ENCODE data around the gene ASL. TPM values are rescaled to one million over a fixed set of nuclear protein-coding genes. Genes with fewer than 3 reads are reported as not detected.
"Not testable (repeated sequence)": the region's sequence is repeated elsewhere in the genome, so short reads cannot be mapped to it uniquely, and the experiment has no call there.

Gene ASL
- total and polyA plus RNA-seq, 8 donors: 24.4 to 50.6 (median 27.3) TPM

DNA sequence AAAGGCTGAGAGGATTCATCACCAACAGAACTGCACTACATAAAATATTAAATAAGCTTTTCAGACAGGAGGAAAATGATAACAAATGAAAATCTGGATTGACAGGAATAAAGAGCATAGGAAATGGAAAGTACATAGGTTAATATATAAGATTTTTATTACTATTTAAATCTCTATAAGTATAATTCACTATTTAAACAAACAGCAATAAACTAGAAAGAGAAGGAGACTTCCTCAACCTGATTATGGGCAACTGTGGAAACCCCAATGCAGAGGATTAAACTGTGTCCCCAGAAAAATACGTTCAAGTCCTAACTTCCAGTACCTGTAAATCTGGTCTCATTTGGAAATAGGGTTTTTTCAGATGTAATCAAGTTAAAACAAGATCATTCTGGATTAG is 14.8 kb upstream of the ASL start:
- TF ChIP-seq, protein P1, sequence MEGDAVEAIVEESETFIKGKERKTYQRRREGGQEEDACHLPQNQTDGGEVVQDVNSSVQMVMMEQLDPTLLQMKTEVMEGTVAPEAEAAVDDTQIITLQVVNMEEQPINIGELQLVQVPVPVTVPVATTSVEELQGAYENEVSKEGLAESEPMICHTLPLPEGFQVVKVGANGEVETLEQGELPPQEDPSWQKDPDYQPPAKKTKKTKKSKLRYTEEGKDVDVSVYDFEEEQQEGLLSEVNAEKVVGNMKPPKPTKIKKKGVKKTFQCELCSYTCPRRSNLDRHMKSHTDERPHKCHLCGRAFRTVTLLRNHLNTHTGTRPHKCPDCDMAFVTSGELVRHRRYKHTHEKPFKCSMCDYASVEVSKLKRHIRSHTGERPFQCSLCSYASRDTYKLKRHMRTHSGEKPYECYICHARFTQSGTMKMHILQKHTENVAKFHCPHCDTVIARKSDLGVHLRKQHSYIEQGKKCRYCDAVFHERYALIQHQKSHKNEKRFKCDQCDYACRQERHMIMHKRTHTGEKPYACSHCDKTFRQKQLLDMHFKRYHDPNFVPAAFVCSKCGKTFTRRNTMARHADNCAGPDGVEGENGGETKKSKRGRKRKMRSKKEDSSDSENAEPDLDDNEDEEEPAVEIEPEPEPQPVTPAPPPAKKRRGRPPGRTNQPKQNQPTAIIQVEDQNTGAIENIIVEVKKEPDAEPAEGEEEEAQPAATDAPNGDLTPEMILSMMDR (IDR thresholded peaks at IDR 0.05): no peak
- no peaks in the 10 kb centered on the region for H3K36me3 ChIP-seq
- ATAC-seq: no peak
- no peaks in the 10 kb centered on the region for H3K27me3 ChIP-seq
- intact Hi-C loops (cut with DNase I): no loop called here
- no peaks in the 10 kb centered on the region for H3K4me1 ChIP-seq
- H3K27ac ChIP-seq: no peak overlapping the region
- no peaks in the 10 kb centered on the region for H3K9me3 ChIP-seq
- DNase-seq: no peak
- no peak overlapping the region for H3K4me3 ChIP-seq

DNA sequence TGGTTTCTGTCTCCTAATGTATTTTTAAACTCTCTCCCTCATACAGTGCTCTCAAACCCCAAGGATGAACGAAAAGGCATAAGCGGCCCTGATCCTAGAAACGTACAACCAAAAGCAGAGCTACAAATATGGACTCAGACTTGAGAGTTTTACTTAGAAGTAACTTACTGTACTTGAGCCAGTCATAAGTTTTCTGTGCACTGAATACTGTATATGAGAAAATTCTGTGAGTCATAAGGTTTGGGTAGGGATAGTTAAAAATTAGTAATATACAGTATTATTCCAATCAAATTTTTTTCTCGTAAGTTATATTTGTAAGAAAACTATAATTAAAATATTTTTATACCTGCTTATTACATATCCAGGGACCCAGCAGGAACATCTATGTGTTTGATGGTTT is 5.9 kb upstream of the ASL start:
- Histone ChIP-seq H3K4me3 (no peak overlapping the region), H3K27ac (no peak overlapping the region), H3K9me3 (no peaks in the 10 kb centered on the region), H3K27me3 (no peaks in the 10 kb centered on the region), H3K36me3 (no peaks in the 10 kb centered on the region), H3K4me1 (no peaks in the 10 kb centered on the region)
- TF ChIP-seq, protein P1 (IDR thresholded peaks at IDR 0.05): no peak
- ATAC-seq: no peak
- intact Hi-C loops (cut with DNase I): no loop called here
- DNase-seq: no peak

DNA sequence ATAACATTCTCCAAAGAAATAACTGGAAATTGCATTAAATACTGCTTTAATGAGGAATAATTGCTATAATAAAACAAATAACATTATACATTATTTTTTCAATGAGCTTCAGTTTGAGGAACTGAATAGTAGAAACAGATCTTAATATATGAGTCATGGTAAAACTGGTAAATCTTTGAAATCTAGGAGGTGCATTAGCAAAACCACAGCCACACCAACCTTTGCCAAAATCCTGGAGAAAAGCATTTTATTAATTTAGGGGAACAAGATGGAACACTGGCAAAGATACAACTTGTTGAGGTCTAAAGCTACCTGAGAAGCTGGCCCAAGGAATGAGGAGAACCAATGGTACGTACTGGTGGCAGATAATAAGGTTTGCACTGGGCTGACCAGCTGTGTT is 5.4 kb upstream of the ASL start:
- no peaks in the 10 kb centered on the region for H3K36me3 ChIP-seq
- no peak for ATAC-seq
- TF ChIP-seq, protein P1 (IDR thresholded peaks at IDR 0.05): no peak
- no peaks in the 10 kb centered on the region for H3K9me3 ChIP-seq
- no peaks in the 10 kb centered on the region for H3K27me3 ChIP-seq
- peaks cover 0 to 4% of the 10 kb centered on the region in 2 donors for H3K4me1 ChIP-seq
- H3K4me3 ChIP-seq: no peak overlapping the region
- H3K27ac ChIP-seq: no peak overlapping the region
- DNase-seq: no peak
- intact Hi-C loops (cut with DNase I): no loop called here

DNA sequence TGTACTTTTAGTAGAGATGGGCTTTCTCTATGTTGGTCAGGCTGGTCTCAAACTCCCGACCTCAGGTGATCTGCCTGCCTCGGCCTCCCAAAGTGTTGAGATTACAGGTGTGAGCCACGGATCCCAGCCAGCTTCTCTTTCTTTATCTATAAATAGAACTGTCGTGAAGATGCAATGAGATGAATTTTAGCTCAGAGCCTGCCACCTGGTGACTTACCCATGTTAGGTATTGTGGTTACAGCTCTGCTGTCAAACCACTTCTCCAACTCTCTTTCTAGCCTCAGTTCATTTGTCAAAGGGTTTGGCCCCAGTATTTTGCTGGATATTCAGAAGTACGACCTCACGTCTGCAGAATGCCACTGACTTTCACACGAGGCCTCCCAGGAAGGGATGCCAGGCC is 3.4 kb upstream of the ASL start:
- intact Hi-C loops (cut with DNase I); ATAC-seq; DNase-seq: not testable (repeated sequence)

DNA sequence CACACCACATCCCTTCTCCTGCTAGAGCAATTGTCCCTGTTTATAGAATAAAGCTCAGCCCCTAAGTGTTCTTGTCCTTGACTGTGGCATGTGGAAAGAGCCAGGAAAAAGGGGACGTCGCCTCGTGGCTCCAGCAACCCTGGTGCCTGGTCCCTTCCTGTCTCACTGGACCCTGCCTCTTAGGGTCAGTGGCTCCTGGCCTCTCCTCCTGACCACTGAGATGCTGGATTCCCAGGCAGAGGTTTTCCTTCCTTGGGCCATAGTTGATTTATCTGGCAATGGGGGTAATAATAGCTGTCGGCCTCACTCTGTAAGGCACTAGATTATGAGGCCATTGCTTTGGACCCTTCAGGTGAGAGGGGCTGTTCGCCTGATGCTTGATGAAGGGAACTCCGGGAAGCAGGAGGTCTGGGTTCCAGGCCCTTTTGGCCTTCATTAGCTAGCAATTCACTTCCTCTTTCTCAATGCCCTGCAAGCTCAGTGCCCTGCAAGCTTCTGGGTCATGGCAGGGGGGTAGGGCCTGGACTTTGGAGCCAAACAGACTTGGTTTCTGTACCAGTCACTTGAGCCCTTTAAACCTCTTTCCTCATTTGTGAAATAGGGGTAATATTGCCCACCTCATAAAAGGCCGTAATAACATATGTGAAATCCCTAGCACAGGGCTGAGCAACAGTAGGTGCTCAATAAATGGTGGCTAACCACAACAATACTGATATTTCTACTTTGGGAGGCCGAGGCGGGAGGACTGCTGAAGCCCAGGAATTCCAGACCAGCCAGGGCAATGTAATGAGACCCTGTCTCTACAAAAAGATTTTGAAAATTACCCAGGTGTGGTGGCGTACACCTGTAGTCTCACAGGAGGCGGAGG is 1.1 kb downstream of the ASL start:
- TF ChIP-seq, protein P1 (IDR thresholded peaks at IDR 0.05): no peak
- Histone ChIP-seq H3K4me3 (peak overlapping the region; percentile 65 to 91), H3K9me3 (no peaks in the 10 kb centered on the region), H3K27me3 (no peaks in the 10 kb centered on the region), H3K36me3 (peaks cover 0 to 20% of the 10 kb centered on the region in 2 donors), H3K4me1 (peaks cover 10 to 27% of the 10 kb centered on the region in 2 donors), H3K27ac (peak overlapping the region in 1 of 2 donors; percentile 80)
- DNase-seq (no peak), ATAC-seq (no peak)
- intact Hi-C loops (cut with DNase I): no loop called here

More for the DNA sequence above, 3.4 kb upstream of the ASL start:
- H3K4me3 ChIP-seq, H3K27ac ChIP-seq, H3K9me3 ChIP-seq, H3K27me3 ChIP-seq, H3K36me3 ChIP-seq: not testable (repeated sequence)
- peaks cover 10 to 16% of the 10 kb centered on the region in 2 donors for H3K4me1 ChIP-seq

Measured in left lung (tissue), 10 donors.